Pancreas (tissue), 10 donors: ENCODE measurements around the gene RBP2. TPM values are rescaled to one million over a fixed set of nuclear protein-coding genes. Genes with fewer than 3 reads are reported as not detected.

ENCODE experiments used
- ATAC-seq, 4 donors: fragments of 200-7000 bp; cut with Tn5 transposase; one replicate each; pipeline versions ENCODE4 v1.8.0 to v1.9.1; 2020; ENCODE audit warnings: mild to moderate bottlenecking in 4 of 4, moderate library complexity in 4 of 4
- DNase-seq, 6 donors: peaks; one replicate each; pipeline ENCODE4 v3.0.0-alpha.2; 2020
- FAIRE-seq: peaks from 2 replicates; lab custom pipeline; 2012; peaks lifted over from hg19 to GRCh38; lab: Jason Lieb, UNC
- H3K27ac ChIP-seq, 4 donors: fragments of 200-600 bp; sonication (generic); 1 replicate in 3 of 4; 2 replicates in 1 of 4; pipeline versions ENCODE4 v1.5.0 to v1.8.0; 2020
- H3K27me3 ChIP-seq, 4 donors: fragments of 200-600 bp; one replicate each; pipeline ENCODE4 v1.8.0; 2021
- H3K36me3 ChIP-seq, 3 donors: fragments of 200-600 bp; sonication (generic) in 1 of 3; one replicate each; pipeline versions ENCODE4 v1.5.0 to v1.8.0; 2020 to 2021
- H3K4me1 ChIP-seq, 3 donors: fragments of 200-600 bp; one replicate each; pipeline ENCODE4 v1.8.0; 2021
- H3K4me3 ChIP-seq, 4 donors: fragments of 200-600 bp; sonication (generic) in 2 of 4; one replicate each; pipeline versions ENCODE4 v1.5.0 to v1.8.0; 2020 to 2021
- H3K9me3 ChIP-seq, 4 donors: fragments of 200-600 bp; one replicate each; pipeline ENCODE4 v1.8.0; 2021
- CTCF ChIP-seq, 4 donors: fragments of 200-600 bp; sonication (generic) in 3 of 4; IDR thresholded peaks; one replicate each; pipeline versions ENCODE4 v1.5.0 to v1.8.0; 2021; ENCODE audit warnings: antibody characterized with exemption in 4 of 4
- WGBS, 2 donors: extraction: QIAGEN DNeasy Blood & Tissue Kit; methylation state at CpG; one replicate each; pipeline ENCODE4 v1.1.7; 2013; 5-methylcytosine and 5-hydroxymethylcytosine counted together
- intact Hi-C, 3 donors: fragments of 100-400 bp; cut with DNase I; formaldehyde crosslinking; loops; one replicate each; pipeline versions ENCODE4 v1.11.1 to v1.14.2; 2022
- polyA plus RNA-seq, 2 donors: library from polyadenylated mRNA; stranded (reverse); fragments of 200-250 nt; gene quantifications; one replicate each; pipeline ENCODE4 v1.2.3, GENCODE V29; 2013
- total RNA-seq, 6 donors: library from RNA; stranded (reverse); fragmentation: NEBNext Ultra II Directional in 4 of 6; extraction: Animal tissue kit (Norgen Biotek cat#: 25700) in 4 of 6; gene quantifications; one replicate each; pipeline versions ENCODE4 v1.2.1 to v1.2.4, GENCODE V29; 2021 to 2023
- donor health status: healthy with polysubstance abuse.
- donor health status: DM: no; HTN: no; CAD: no; lungs with moderate emphysema.
- donor health status: DM: no; HTN: no; CAD: no.
- donor health status: control.
- donor health status: control.
- donor health status: Bipolar disorder and iron deficiency.
- donor health status: DM: yes; HTN: yes; CAD: no.
- donor health status: DM: no; HTN: no; CAD: no.
- donor health status: DM: no; HTN: no; CAD: no.
- donor health status: DM: yes; HTN: yes; CAD: no.

RBP2 gene
- total and polyA plus RNA-seq, 8 donors, result 0.38 to 7.5 (median 1.4) TPM; not detected in 3

DNA sequence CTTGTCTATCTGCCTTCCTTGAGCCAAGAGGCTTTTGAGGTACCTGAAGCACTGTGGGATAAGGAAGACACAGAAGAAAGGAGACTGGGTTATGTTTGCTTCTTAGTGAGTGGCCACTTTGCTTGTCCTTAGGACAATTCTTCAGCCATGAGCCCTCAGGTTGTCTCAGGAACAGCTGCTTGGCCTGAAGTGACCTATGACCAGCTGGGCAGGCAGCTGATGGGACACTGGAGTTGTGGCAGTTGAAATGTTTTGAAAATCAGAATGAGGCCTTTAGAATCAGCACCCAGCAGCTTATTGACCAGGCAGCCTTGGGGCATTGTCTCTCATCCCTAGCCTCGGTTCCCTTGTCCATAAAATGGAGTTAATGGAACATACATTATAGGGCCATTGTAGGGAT lies 37.0 kb downstream of the RBP2 start:
- ATAC-seq (no peak), DNase-seq (no peak), FAIRE-seq (no peak)
- Histone ChIP-seq H3K4me1 (no peaks in the 10 kb centered on the region), H3K36me3 (no peaks in the 10 kb centered on the region), H3K4me3 (no peak overlapping the region), H3K9me3 (no peaks in the 10 kb centered on the region), H3K27ac (no peak overlapping the region), H3K27me3 (no peaks in the 10 kb centered on the region)
- no peak for TF ChIP-seq CTCF (IDR thresholded peaks at IDR 0.05)
- intact Hi-C loops, result no loop called here
- WGBS, 2 donors, result 91 to 92% methylated on average over 1 of the region's 1 CpG

DNA sequence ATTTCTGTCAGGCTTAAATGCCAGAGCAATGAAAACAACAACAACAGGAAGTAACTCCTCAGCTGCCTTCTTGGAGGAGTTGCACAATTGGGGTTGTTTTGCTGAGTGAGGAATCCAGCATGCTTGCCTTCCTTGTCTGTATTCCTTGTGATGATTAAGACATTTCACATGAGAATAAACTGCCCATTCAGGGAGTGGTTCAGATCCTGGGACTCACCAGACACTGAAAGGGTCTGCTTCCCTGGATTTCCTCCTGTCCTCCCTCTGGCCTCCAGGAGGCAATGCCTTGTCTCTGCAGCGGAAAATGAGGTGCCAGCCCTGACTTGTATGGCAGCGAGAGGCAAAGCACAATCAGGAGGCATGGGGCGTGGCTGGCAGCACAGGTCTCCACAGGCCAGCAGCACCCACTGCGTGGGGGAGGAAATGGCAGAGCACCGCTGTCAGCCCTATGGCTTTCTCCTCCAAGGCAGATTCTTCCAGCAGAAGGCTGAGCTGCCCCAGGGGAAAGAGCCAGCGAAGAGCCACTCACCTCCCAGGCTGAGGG lies 41.5 kb downstream of the RBP2 start:
- WGBS, 2 donors, result 91 to 98% methylated on average over 6 of the region's 6 CpGs
- Histone ChIP-seq H3K4me1 (no peaks in the 10 kb centered on the region), H3K4me3 (no peak overlapping the region), H3K27me3 (no peaks in the 10 kb centered on the region), H3K27ac (no peak overlapping the region), H3K36me3 (no peaks in the 10 kb centered on the region), H3K9me3 (no peaks in the 10 kb centered on the region)
- FAIRE-seq (no peak), DNase-seq (no peak), ATAC-seq (peak in 2 of 4 donors; percentile 65 to 77)
- intact Hi-C loops, result no loop called here
- TF ChIP-seq CTCF (IDR thresholded peaks at IDR 0.05), result no peak

- no peaks in the 10 kb centered on the region for H3K4me1 ChIP-seq
- ATAC-seq (no peak), FAIRE-seq (no peak), DNase-seq (no peak)
- intact Hi-C loops, result no loop called here
- TF ChIP-seq CTCF (IDR thresholded peaks at IDR 0.05), result no peak
- H3K27me3 ChIP-seq, result no peaks in the 10 kb centered on the region
- H3K27ac ChIP-seq, result no peak overlapping the region
- H3K36me3 ChIP-seq, result no peaks in the 10 kb centered on the region
- no peak overlapping the region for H3K4me3 ChIP-seq
- H3K9me3 ChIP-seq, result no peaks in the 10 kb centered on the region
- WGBS, 2 donors, result 96 to 100% methylated on average over 1 of the region's 1 CpG
Measured at GRCh38 chr3:139434228-139434627, 42.1 kb downstream of the RBP2 start.

DNA sequence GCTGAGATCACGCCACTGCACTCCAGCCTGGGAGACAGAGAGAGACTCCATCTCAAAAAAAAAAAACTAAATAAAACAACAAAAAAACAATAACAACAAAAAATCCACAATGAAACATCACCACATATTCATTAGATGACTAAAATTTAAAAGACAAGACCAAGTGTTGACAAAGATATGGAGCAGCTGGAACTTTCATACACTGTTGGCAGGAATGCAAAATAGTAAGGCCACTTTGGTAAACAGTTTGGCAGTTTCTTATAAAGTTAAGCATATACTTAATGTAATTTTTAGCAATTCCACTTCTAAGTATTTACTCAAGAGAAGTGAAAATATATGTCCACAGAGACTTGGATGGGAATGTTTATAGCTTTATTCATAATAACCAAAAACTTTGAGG lies 43.2 kb downstream of the RBP2 start:
- Histone ChIP-seq H3K27ac (no peak overlapping the region), H3K36me3 (no peaks in the 10 kb centered on the region), H3K27me3 (no peaks in the 10 kb centered on the region), H3K4me1 (no peaks in the 10 kb centered on the region), H3K4me3 (no peak overlapping the region), H3K9me3 (no peaks in the 10 kb centered on the region)
- DNase-seq (no peak), ATAC-seq (no peak), FAIRE-seq (no peak)
- intact Hi-C loops, result no loop called here
- WGBS, 2 donors, result 100% methylated on average over 1 of the region's 1 CpG
- no peak for TF ChIP-seq CTCF (IDR thresholded peaks at IDR 0.05)

DNA sequence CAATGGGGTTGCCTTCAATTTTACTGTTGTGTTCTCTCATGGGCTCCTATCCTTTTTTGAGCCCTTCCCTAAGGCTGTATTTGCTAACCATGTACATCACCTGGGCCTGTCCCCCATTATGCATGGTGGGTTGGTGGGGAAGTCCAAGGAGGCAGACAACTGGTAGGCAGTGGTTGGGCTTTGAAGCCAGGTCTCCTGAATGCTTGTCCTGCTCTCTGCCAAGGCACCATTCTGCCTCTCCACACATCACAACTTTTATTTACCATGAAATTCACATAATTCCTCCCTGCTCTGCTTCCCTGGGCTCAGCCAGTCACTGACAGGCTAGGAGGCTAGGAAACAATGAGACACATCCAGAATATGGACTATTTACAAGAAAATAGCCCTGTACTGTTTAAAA lies 45.8 kb downstream of the RBP2 start:
- Histone ChIP-seq H3K27me3 (no peaks in the 10 kb centered on the region), H3K4me3 (no peak overlapping the region), H3K27ac (no peak overlapping the region), H3K36me3 (no peaks in the 10 kb centered on the region), H3K9me3 (no peaks in the 10 kb centered on the region), H3K4me1 (peaks cover 9 to 12% (median 11%) of the 10 kb centered on the region in 3 donors)
- DNase-seq (no peak), FAIRE-seq (no peak), ATAC-seq (no peak)
- no peak for TF ChIP-seq CTCF (IDR thresholded peaks at IDR 0.05)
- intact Hi-C loops, result no loop called here
